Activated CD4-positive, alpha-beta T cell treated with anti-CD3 and anti-CD28 coated beads for 48 hours (primary cell): ENCODE measurements around the gene TMEM120A.

Experiments used
- DNase-seq: peaks from one replicate; pipeline ENCODE4 v3.0.0-alpha.2; 2020

Gene TMEM120A

DNA sequence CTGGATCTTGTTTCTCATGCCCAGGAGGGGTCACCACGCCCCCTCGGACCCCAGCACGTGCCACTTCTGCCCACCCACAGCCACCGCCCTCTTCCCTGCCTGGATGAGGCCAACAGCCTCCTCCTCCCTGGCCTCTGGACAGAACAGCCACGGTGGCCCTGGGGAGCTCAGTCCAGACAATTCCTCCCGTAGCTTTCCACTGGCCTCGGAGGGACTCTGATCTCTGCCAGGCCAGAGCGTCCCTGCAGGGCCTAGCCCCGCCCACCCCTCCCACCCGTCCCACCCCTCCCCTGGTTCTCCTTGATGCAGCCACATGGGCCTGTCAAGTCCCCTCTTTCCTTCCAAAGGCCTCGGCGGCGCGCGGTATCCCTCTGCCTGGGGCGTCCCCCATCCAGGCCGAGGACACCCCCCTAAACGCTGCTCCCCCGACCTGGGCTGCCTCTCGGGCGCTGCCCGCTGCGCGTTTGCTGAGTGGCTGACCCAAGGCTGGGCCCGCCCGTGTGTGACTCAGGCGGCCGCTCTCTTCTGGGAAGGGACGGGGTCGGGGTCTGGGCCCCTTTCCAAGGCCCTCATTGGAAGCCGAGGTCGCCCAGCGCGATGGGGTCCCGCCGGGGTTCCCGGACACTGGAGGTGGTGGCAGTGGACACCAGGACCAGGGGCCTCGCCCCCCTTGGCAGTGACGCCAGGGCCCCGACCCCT lies 557 bp downstream of the TMEM120A start:
- DNase-seq, result no peak

DNA sequence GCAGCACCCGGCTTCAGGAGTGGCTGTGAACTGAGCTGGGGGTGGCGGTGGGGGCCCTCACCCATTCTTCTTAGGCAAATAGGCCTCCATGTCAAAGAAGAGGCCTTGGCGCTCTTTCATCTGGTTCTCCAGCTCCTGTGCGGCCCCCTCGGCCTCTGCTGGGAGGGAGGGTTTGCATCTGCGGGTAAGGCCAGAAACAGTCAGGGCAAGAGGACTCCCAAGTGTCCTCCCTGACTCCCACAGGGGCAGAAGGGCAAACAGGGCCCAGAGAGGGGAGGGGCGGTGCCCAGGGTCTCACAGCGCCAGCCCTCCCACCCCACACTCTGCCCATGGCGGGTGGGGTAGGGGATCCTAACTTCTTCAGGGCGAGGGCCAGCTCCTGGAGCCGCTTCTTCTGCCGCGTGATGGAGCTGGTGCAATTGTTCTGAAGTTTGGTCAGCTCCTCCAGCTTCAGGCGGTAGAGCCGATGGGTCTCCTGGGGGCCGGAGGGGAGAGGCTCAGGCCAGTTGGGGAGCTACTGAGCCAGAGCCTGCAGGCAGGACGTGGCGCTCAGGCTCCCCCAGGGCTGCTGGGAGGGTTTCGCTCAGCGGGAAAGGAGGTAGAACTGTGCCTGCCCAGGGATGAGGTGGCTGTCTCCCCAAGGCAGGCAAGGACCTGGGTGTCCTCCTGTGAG lies 2.2 kb downstream of the TMEM120A start:
- no peak for DNase-seq

DNA sequence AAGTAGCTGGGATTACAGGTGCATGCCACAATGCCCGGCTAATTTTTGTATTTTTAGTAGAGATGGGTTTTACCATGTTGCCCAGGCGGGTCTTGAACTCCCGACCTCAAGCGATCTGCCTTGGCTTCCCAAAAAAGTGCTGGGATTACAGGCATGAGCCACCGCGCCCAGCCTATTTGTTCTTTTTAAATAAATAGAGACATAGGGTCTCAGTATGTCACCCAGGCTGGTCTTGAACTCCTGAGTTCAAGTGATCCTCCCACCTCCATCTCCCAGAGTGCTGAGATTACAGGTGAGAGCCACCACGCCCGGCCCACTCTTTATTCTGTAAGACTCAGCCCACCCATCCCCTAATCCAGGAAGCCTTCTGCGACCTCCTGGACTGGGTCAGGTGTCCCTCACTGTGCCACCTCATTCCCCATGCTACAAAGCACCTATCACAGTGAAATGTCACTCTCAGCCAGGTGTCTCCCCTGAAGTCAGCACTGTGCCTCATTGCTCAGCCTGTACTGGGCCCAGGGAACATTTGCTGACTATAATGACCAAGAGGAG lies 2.8 kb downstream of the TMEM120A start:
- DNase-seq, result no peak

DNA sequence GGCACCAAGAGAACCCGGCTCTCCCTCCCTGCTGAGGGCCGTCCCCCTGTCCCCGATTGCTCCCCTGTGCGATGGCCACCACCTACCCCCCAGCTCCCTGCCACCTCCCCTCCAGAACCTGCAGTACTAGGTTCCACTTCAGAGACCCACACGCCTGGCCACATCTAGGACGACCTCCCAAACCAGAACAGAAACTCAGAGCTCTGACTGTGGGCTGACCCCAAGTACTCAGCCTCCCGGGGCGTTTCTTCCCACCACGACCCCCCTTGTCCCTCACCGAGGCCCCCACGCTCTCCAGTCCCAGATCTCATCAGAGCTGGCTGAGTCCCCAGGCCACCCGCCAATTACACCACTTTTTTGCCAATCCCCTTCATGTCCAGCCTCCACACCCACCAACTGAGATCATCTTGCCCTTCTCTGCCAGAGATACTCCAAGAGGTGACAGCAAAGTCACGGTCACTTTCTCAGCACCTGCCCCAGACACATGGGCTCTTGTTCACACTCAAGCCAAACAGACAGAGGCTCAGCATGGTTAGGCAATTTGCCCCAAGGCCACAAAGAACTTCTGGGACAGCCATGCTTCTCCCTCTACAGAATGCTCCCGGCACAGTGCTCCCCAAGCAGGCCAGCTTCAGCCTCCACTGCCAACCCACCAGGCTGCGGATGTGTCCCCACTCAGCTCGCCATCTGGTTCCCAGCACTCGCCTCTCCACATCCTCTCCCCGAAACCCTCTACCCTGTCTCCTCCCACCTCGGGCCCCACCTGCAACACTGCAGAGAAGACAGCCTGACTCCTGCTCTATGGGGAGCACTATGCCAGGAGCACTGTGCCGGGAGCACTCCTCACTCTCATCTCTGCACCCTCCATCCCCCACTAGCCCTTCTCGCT lies 4.7 kb downstream of the TMEM120A start:
- no peak for DNase-seq

DNA sequence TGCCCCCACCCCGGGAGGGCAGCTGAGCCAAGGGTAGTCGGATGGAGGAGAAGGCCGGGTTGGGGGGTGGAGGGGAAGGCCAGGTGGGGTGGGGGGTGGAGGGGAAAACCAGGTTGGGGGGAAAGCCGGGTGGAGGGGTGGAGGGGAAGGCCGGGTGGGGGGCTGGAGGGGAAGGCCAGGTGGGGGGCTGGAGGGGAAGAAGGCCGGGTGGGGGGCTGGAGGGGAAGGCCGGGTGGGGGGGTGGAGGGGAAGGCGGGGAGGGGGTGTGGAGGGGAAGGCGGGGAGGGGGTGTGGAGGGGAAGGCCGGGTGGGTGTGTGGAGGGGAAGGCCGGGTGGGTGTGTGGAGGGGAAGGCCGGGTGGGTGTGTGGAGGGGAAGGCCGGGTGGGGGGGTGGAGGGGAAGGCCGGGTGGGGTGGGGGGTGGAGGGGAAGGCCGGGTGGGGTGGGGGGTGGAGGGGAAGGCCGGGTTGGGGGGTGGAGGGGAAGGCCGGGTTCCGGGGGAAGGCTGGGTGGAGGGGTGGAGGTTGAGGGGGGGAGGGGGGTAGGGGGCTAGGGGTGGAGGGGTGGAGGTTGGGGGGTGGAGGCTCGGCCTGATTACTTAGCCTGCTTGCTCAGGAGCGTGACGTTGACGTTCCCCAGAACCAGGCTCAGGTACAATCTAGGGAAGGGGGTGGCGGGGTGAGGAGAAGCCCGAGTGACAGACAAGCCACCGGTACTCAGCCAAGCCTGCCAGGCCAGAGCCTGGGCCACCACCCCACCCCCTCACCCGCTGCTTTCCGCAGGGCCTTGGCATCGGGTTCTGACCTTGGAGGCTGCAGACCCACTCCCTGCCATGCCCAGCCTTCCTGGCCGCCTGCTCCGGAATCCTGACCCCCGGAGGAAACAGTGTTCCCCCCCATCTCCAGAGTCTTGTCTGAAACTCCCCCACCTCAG lies 5.6 kb downstream of the TMEM120A start:
- DNase-seq, result no peak

DNA sequence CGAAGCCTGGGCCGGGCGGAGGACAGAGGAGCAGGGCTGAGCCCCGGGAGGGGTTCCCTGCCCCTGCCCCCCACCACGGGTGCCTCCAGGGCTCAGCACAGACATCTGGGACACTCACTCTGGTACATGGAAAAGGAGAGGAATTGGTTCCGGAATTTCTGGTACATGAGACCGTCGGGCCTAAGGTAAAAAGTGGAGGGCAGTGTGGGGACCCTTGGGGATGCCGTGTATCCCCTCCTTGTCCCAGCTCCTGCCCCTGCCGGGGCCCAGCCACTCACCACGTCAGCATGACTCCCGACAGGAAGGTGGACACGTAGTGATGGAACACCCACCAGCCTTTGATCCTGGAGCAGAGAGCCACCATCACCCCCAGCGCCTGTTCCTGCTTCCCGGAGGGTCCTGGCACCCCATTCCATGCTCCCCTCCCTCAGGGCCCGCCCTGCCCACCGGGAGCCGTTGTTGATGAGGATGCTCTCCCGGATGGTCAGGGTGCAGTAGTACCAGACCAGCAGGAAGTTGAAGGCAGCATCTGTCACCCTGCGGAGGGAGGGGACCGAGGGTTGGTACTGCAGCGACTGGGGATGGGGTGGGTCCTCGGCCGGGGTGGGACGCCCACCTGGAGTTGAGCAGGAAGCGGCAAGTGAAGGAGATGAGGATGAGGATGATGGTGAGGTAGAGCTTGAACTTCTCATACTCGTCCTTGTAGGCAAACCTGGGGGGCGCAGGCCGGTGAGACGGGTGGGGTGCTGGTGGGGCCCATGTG lies 6.4 kb downstream of the TMEM120A start:
- no peak for DNase-seq

DNA sequence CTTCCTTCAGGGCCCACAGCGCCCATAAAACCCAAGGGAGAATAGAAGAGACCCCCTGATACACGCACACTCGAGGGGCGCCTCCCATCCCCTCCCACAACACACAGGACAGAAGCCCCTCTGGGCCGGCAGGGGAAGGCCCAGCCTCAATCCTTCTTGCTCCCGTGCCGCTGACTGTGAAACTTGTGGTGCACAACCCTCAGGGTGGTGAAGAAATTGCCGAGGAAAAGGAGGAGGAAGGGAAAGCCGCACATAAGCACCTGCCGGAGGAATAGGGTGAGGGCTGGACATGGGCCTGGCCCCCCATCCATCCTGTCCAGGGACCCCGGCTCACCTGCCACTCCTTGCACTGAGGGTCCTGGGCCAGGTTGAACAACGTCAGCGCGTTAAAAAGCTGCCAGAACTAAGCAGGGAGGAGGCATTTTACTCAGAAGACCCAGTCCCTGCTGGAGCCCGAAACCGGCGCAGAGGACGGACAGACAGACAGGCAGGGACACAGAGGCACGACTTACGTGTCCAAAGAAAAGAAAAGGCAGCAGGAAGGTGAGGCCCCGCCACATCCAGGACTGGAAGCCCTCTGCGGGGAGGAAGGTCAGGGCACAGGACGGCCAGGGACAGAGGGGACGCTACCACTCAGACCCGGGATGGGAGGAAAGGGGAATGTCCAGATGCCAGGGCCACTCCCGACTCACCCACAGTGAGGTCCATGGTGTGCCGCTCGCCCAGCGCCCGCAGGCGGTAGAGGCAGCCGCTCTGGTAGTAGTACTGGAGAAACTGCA lies 7.2 kb downstream of the TMEM120A start:
- DNase-seq, result no peak

DNA sequence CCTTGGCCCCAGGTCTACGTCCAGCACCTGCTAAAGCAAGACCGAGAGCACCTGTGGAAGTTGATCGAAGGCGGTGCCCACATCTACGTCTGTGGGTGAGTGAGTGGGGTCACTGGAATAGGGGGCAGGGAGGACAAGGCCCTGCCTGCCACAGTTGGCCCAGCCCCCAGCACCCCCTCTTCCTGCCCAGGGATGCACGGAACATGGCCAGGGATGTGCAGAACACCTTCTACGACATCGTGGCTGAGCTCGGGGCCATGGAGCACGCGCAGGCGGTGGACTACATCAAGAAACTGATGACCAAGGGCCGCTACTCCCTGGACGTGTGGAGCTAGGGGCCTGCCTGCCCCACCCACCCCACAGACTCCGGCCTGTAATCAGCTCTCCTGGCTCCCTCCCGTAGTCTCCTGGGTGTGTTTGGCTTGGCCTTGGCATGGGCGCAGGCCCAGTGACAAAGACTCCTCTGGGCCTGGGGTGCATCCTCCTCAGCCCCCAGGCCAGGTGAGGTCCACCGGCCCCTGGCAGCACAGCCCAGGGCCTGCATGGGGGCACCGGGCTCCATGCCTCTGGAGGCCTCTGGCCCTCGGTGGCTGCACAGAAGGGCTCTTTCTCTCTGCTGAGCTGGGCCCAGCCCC lies 8.1 kb downstream of the TMEM120A start:
- no peak for DNase-seq

DNA sequence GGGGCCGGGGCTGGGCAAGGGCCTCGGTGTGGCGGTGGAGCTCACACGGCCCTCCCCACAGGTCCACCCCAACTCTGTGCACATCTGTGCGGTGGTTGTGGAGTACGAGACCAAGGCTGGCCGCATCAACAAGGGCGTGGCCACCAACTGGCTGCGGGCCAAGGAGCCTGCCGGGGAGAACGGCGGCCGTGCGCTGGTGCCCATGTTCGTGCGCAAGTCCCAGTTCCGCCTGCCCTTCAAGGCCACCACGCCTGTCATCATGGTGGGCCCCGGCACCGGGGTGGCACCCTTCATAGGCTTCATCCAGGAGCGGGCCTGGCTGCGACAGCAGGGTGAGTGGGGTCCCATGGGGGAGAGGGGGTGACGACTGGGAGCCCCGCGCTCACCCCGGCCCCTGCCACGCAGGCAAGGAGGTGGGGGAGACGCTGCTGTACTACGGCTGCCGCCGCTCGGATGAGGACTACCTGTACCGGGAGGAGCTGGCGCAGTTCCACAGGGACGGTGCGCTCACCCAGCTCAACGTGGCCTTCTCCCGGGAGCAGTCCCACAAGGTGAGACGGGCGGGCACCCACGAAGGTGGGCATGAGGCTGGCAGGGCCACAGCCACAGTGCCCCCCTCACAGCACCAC lies 8.8 kb downstream of the TMEM120A start:
- no peak for DNase-seq

DNA sequence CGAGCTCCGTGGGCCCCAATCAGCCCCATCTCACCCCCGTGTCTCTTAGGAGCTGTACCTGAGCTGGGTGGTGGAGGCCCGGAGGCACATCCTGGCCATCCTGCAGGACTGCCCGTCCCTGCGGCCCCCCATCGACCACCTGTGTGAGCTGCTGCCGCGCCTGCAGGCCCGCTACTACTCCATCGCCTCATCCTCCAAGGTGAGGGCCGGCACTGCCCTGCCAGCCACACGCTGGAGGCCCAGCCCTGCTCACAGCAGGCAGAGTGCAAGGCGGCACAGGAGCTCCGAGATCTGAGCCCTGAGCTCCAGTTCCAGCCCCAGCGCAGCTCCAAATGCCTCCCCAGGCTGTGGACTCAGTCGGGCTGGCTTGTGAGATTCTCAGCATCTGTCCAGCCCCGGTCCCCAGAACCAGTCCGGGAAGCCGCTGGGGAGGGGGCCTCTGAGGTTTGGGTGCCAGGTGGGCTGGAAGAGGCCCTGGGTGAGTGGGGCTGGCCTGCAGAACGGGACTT lies 9.3 kb downstream of the TMEM120A start:
- DNase-seq, result no peak

DNA sequence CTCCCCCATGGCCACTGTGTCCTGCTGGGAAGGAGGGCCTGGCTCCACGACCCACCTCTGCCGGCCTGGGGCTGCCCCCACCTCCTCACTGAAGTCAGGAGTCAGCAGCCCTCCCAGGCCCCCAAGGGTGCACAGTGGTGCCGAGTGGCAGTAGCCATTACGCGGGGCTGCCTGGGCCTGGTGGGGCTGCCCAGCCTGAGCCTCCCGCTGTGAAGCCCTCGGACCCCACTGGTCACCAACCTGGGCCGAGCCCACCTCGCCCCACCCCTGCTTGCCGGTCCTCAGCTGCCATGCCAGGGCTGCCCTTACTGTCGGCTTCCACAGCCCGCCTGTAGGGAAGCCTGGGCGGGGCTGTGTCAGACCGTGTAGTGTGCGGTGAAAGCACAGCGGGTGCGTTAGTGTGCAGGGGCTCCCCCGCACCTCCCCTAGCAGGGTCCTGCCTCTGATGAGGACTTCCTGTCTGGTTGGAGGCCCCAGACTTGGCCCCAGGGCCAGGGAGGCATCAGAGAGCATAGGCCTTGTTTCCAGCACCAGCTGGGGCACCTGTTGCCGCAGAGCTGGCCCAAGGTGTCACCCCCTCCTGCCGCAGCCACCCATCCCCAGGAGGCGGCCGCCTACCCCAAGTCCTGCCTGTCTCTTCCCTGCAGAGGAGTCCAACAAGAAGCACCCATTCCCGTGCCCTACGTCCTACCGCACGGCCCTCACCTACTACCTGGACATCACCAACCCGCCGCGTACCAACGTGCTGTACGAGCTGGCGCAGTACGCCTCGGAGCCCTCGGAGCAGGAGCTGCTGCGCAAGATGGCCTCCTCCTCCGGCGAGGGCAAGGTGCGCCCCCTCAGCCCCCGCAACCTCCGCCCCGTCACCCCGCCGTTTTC lies 10.0 kb downstream of the TMEM120A start:
- no peak for DNase-seq

DNA sequence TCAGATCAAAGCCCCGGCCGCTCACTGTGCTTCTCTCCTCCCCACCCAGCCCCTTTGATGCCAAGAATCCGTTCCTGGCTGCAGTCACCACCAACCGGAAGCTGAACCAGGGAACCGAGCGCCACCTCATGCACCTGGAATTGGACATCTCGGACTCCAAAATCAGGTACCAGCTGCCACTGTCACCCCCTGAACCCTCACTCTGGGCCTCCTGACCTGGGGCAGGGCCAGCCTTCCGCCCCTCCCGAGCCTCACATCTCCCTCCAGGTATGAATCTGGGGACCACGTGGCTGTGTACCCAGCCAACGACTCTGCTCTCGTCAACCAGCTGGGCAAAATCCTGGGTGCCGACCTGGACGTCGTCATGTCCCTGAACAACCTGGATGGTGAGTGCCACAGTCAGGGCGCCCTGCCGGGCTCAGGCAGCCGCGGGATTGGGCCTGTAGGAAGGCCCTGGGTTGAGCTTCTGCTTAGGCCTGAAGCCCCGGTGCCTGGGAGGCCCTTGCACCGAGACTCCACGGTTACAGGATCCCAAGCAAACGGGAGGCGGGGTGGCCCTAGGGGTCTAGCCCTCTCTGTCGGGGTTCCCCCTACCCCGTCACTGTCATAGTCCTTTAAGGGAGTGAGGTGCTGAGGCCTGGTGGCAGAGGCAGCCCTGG lies 10.8 kb downstream of the TMEM120A start:
- no peak for DNase-seq

DNA sequence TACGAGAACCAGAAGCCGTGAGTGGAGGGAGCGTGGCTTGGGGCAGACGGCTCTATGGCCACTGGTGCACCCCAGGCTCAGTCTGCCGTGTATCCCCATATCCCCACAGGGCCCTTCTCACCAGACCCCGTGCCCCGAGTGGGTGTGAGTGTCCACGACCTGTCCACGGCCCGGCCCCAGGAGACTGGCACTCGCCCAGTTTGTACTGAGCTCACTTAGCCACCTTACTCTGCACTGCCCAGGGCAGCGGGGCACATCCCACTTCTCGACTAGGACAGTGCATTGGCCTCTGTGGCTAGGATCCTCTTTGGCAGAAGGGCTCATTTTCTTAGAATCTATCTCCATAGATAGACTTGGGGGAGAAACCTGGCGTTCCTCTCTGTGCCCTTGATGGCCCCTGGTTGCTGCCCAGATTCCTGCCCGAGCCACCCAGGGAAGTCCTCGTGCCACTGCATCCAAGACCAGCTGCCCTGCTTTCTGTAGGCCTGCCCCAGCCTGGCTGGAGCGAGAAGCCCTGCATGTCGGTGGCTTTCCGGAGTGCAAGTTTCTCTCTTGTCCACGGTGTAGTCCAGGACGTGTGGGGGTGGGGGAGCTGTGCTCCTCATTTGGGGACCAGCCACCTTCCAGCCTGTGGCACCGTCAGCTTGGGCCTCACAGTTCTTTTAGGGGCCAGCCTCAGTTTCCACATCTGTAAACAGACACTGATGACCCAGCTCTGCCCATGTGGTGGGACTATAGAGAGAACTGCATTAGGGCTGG lies 11.9 kb downstream of the TMEM120A start:
- DNase-seq, result no peak

DNA sequence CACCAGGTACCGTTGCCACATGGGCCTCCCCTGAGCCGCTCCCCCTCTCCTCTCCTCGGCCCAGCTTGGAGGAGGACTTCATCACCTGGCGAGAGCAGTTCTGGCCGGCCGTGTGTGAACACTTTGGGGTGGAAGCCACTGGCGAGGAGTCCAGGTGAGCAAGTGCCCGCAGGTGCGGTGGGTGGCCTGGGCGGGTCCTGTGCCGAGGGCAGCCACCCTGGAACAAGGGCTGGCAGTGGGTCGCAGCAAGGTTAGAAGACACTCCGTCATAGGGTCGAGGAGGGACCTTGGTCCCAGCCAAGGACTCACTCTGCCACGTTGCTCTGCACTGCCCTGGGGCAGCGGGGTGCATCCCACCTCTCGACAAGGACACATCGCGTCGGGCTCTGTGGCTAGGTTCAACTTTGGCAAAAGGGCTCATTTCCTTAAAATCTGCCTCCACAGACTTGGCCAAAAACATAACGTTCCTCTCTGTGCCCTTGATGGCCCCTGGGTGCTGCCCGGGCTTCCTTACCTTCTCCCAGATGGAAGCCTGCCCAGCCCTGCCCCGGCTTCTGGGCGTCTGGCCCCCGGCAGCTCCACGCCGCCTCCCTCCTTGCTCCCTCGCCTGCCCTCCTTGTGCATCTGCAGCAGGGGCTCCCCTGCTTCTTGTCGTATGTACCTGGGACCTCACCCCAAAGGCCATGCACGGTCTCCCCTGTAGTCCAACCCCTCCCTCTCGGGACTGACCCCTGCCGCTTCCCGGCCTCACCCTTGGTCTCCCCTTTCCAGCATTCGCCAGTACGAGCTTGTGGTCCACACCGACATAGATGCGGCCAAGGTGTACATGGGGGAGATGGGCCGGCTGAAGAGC lies 12.7 kb downstream of the TMEM120A start:
- DNase-seq, result no peak

DNA sequence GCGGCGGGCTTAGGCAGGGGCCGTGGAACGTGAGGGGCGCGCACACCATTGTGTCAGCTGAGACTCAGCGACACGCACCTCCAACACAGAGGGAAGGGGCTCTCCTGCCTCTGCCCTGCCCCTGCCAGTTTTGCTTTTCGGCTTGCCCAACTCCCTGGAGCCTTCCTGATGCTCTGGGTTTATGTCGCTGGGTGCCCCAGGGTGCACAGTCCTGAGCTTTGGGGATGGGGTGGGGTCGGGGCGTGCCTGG lies 13.3 kb downstream of the TMEM120A start:
- DNase-seq, result no peak

DNA sequence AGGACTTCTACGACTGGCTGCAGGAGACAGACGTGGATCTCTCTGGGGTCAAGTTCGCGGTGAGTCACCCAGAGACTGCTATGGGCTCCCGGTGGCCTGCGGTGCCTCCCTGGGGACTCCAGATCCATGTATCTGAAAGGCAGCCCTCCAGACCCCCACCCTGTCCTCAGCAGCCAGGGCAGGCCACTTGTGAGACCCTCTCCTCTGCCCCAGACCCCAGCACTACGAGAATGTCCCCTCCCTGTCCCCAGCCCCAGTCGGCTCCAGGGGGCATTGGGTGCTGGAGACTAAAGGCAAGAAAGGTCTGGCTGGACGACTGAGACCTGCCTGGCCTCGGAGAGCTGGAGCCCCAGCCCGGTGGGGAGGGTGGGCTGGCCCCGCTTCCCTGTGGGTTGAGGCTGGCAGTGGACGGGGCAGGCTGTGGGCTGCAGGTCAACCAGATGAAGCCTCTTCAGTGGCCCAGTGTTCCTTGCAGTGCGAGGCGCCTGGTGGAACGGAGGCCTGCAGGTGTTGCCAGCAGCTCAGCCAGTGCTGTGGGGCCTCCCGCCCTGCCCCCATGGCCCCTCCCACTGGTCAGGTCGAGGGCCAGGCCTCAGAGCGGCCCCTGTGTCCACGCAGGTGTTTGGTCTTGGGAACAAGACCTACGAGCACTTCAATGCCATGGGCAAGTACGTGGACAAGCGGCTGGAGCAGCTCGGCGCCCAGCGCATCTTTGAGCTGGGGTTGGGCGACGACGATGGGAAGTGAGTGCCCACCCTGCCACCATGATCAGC lies 13.8 kb downstream of the TMEM120A start:
- no peak for DNase-seq
